DLD1 (cell line): ENCODE results near the gene METTL21A.
"Not testable (repeated sequence)": the region's sequence is repeated elsewhere in the genome, so short reads cannot be mapped to it uniquely, and the experiment has no call there.

Experiments
- in situ Hi-C: cut with HindIII; loops from 2 replicates; pipeline ENCODE4 v1.10.0; 2017; ENCODE audit warnings: low sequenced_read_pairs

METTL21A gene

DNA sequence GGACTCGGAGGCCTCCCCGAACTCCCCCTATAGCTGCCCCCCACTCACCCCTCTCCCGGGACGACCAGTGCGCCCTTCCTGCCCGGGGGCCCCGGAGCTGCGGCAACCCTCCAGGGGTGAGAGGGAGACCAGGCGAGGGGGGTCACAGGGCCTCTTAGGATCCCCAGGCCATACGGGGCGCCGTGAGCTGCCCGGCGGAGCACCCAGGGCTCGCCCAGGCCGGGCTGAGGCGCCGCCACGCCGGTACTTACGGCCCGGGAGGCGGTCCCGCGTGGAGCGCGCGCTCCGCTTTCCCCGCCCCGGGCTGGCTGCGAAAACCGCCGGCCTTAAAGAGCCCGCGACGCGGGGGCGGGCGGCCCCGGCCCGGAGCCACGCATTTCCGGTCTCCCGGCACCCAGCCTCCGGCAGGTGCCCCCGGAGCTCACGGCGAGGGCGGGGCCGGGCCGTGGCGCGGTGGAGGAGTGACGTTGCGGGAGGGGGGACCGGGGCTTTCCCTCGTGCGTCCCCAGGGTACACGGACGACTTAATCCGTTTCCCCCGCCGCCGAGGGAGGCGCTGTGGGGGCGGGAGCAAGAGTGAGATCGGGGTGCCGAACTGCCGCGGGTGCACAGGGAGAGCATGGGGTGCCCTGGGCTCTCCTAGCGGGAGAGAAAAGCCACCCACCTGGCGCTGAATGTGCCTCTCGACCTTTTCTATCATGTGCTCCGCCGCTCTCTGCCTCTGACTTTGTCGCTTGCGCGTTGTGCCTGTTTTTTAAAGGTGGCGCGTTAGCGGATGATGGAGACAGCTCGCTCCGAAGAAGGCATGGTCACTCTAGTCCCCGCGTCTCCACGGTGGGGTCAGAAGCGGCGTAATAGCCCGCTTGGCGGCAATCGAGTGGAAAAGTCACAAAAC, at the start of gene METTL21A:
METTL21A (minus strand) TSS at position 381 of the 894 bp plus-strand sequence. CDS start 1,019 bp downstream, outside the sequence.
- in situ Hi-C loops = no loop called here

DNA sequence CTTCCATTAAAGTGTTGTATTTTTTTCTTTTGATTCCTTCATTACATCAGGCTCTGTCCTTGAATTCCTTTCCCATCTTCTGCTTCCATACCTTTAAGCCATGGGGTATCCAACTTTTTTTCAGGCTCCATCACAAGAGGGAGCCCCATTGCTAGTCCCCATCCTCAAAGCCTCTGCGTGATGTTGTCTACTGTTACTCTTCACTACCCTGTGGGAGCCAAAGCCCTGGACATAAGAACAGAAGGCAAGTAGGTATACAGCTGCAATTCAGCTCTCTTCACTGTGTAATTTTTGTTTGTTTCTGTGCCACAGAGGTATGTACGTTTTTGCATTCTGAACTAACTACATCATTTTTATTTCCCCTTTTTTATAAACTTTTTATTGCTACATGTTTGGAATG, 49.6 kb upstream of the METTL21A start:
- in situ Hi-C loops = loop anchor here (5.0 kb wide), 1 partner anchor 38 kb away; no protein-coding TSS in a partner anchor

DNA sequence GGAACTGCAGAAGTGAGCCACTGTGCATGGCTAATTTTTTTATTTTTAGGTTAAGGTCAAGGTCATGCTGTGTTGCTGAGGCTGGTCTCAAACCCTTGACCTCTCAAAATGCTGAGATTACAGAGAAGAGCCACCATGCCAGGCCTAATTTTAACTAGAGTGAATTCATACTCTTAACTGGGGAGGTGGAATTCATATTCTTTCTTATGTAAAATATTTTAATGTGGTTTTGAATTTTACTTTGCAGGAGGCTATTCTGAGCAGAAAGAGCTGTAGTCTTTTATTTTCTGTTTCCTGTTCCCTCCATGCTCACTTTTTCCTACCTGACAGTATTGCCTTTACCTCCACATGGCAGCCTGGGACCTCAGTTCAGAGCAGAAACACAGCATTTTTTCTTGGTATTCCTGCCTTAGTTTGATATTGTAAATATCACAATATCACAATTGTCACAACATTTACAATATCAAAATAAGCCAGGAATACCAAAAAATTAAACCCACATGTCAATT, 49.1 kb upstream of the METTL21A start:
- in situ Hi-C loops = loop anchor here (5.0 kb wide), 1 partner anchor 37 kb away; no protein-coding TSS in a partner anchor

DNA sequence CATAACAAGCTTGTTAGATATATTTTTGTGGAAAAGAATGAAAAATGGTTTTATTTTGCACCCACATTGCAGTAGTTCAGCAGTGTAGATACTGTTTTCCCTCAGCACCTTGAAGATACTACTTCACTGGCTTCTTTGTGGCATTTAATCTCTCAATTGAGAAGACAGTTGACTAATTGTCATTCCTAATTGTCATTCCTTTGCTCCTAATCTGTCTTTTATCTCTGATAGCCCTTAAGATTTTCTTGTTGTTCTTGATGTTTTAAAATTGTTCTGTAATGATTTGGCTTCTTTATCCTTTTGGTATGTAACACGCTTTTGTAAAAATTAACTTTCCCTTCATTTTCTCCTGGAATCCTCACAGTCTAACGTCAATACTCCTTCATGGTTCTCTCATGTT, 48.2 kb upstream of the METTL21A start:
- in situ Hi-C loops = loop anchor here (5.0 kb wide), 1 partner anchor 36 kb away; no protein-coding TSS in a partner anchor

DNA sequence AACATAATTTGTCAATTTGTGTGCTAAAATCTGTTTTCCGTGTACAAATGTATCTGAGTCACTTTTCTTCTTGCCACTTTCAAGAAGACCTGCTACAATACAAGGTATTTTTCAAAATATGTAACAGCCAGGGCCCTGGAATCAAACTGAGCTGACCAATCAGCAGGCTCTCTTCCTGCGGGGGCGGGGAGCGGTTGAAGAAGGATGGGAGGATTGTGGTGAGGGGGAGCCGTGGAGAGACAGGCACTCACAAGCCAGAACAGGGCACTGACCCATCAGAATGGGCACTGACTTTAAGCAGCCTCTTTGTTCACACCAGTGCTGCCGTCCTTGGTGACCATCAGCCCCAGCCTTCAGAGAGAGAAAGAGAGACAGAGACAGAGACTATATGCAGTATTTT, 45.7 kb upstream of the METTL21A start:
- in situ Hi-C loops = loop anchor here (5.0 kb wide), 1 partner anchor 34 kb away; no protein-coding TSS in a partner anchor

DNA sequence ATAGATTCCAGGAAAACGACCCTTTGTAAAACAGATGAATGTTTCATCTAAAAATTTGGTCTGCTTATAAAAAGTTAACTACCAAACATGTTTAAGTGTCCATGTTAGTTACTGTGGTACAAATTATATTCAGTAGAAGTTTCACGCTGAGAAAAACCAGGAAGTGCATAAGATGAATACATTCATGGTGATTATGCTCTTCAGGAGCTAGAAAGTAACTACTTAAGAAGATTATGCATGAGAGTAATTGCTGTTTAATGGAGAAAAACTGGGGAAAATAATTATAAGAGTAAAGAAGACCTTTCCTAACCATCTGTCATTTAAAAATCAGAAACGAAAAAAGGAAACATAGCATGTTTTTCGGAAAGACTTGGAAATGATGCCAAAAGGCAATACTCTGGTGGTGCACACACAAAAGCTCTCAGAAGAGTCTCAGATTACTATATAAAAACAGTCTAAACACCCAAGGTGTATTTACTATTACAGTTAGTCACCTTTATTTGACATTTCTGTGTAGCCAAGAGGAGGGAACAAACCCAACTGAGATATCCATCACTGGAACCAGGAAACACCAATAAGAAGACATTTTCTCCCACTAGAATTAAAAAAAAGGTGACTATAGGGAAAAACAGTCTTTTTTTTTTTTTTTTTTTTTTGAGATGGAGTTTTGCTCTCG, 38.8 kb upstream of the METTL21A start:
- in situ Hi-C loops = no loop called here

DNA sequence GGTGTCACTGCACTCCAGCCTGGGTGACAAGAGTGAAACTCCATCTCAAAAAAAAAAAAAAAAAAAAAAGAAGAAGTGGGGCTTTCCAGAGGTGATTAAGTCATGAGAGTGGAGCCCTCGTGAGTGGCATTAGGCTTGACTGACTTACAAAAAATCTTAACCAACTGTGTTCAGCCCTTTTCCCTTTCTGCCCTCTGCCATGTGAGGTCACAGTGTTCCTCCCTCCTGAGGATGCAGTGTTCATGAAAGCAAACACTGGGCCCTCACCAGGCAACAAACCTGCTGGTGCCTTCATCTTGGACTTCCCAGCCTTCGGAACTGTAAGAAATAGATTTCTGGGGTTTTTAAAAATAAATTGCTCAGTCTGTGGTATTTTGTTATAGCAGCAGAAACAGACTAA, 37.0 kb upstream of the METTL21A start:
- in situ Hi-C loops = no loop called here

DNA sequence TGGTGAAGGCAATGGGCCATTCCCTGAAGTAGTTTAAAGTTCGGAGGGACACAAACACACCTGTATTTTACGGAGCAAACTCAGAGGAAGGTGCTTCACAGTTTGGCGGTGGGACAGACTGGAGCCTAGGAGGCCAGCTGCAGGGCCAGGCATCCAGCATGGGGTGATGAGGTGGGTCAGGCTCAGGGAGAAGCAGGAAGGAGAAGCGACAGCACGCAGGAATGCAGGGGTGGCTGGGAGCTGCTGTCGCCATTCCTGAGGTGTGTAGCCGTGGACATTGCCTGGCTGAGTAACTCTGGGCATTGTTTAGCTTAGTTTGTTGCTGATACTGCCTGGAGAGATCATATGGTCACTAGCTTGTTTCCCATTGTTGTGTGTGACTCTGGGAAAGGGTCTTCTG, 35.8 kb upstream of the METTL21A start:
- in situ Hi-C loops = no loop called here

DNA sequence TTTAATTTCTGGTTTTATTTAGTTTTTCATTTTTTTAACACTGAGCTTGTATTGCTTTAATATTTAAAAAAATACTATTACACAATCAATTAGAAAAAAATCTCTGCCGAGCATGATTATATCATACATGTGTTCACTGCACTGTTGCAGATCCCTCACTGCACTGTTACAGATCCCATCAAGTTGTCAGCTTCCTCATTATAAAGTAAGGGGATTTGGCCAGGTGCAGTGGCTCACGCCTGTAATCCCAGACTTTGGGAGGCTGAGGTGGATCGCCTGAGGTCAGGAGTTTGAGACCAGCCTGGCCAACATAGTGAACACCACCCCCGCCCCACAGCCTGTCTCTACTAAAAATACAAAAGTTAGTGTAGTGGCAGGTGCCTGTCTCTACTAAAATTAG, 33.0 kb upstream of the METTL21A start:
- in situ Hi-C loops = no loop called here

DNA sequence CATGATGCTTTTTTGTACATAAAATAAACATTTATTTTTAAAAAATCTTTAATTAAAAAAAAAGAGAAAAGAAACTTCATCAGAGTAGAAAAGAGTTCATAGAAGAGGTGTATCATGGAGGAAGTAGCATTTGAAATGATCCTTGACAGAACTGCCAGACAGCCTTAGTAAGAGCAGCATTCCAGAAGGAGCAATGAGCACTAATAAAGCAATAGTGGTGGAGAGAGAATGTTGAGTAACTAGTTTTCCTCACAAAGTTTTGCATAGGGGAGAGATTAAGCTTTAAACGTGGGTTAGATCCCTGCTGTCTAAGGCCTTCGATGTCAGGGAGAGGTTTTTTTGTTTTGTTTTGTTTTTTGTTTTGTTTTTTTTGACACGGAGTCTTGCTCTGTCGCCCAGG, 29.8 kb upstream of the METTL21A start:
- in situ Hi-C loops = no loop called here

DNA sequence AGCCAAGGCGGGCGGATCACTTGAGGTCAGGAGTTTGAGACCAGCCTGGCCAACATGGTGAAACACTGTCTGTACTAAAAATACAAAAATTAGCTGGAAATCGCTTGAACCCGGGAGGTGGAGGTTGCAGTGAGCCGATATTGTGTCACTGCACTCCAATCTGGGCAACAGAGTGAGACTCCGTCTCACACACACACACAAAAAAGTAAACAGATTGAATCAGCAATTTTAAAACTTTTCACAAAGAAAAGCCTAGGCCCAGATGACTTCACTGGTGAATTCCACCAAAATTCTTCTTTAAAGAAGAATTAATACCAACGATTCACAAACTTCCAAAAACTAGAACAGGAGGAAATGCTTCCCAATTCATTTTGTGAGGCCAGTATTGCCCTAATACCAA, 21.4 kb upstream of the METTL21A start:
- in situ Hi-C loops = not testable (repeated sequence)

DNA sequence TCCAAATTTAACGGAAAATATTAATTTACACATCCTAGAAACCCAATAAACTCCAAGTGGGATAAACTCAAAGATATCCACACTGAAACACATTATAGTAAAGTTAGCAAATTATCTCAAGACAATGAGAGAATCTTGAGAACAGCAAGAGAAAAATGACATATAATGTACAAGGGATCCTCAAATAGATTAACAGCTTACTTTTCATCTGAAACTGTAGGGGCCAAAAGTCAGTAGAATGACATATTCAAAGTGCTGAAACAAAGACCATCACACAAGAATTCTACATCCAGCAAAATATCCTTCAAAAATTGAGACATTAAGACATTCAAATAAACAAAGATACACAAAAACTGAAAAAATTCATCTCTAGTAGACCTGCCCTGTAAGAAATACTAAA, 18.7 kb upstream of the METTL21A start:
- in situ Hi-C loops = no loop called here

DNA sequence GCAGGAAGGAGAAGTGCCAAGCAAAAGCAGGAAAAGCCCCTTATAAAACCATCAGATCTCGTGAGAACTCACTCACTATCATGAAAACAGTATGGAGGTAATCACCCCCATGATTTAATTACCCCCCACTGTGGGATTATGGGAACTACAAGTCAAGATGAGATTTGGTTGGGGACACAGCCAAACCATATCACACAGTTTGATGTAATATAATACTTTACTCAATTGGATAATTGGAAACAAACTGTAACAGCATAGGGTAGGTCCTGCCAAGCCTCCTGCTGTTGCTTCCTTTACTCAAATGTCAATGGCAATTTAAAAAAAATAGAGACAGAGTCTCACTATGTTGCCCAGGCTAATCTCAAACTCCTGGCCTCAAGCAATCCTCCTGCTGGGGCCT, 15.5 kb upstream of the METTL21A start:
- in situ Hi-C loops = no loop called here

DNA sequence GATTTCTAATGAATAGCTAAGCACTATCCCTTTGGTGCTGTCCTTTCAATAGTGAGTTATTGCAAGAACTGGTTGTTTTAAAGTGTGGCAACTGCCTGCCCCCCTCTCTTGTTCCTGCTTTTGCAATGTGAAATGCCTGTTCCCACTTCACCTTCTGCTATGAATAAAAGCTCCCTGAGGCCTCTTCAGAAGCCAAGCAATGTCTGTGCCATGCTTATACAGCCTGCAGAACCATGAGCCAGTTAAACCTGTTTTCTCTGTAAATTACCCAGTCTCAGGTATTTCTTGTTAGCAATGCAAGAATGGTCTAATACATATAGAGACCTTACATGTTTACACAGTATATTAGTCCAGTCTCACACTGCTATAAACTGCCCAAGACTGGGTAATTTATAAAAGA, 15.0 kb upstream of the METTL21A start:
- in situ Hi-C loops = no loop called here

DNA sequence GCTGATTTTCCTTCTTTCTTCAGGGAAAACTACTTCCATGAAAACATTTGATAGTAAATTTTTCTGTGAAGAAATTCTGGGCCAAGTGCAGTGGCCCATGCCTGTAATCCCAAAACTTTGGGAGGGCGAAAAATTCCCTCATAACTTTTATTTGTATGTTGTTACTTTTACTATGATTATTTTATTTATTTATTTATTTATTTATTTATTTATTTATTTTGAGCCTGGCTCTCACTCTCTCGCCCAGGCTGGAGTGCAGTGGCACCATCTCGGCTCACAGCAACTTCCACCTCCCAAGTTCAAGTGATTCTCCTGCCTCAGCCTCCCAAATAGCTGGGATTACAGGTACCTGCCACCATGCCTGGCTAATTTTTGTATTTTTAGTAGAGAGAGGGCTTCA, 14.1 kb upstream of the METTL21A start:
- in situ Hi-C loops = loop anchor here (5.0 kb wide), 1 partner anchor 33 kb away; no protein-coding TSS in a partner anchor

DNA sequence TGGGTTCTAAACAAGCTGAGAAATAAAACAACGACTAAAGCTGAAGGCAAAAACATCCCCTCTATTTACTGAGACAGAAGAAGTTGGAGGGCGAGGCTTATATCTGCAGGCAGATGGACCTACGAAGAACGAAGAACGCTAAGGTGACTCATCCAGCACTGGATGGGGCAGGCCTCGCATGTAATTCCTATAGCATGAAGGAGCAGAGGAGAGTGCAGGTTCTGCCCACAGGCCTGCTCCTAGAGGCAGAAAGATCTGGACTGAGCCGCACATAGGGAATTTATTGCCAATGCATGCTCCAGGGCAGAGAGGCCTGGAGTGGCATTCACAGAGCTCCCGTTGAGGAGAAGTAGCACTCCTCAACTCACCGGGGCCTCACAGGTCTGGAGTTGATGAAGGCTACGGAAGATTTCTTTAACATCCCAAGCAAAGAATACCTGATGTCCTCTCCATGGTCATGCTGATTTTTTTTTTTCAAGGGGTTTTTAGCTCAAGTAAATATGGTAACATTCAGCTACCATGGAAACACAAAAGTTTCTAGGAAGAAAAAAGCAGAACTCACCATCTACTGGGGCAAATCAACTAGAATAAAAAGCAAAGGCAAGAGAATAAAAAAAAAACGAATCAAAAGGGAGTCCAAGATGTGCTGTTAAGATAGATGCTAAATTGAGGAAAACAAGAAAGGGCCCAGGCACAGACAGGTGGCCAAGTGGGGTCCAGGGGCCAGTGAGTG, 10.4 kb upstream of the METTL21A start:
- in situ Hi-C loops = loop anchor here (5.0 kb wide), 1 partner anchor 37 kb away; no protein-coding TSS in a partner anchor

DNA sequence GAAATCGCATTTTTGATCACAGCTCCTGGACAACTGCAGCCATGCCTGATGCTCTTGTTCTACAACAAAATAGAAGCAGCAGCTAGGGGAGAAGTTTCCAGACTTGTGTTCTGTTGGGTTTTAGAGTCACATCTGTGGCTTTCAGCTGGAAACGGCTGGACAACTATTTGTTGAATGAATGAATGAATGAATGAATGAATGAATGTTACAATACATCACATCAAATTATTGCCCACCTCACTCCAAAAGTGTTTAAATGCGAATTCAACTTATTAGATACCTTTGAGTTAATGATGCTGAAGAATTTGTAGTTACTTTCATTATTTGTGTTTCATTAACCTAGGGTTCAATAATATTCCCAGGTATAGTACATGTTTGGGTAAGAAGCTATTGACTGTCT, 8.5 kb upstream of the METTL21A start:
- in situ Hi-C loops = no loop called here

DNA sequence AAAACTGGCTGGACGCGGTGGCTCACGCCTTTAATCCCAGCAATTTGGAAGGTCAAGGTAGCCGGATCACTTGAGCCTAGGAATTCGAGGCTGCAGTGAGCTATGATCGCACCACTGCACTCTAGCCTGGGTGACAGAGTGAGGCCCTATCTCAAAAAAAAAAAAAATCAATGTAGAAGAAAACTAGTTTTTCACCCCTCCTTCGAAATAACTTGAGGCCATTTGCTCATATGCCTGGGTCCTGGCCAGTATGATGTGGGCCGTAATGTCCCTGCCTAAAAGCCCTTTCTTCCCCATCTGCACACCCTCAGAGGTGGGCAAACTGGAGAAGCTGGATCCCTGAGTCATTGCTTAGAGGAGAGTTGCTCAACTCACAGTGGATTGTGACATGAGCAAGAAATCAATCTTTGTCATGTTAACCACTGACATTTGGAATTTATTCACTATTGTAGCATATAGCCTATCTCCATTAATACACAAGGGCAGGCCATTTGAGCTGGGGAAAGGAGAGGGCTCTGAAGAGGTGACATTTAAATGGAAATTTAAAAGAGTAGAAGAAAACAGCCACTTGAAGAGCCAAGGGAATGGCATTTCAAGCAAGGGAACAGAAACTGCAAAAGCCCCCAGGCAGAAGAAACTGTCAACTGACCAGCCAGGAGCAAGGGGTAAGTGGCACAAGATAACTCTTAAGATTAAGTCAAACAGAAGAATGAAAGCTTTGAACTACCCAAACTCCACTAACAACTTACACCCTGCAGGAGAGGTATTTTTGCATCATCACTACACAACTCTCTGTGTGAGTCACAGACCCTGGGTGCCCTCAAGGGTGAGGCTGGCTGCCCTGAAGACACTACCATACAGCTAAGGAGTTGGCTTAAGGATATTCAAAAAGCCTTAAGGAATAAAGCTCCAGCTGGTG, 7.6 kb upstream of the METTL21A start:
- in situ Hi-C loops = no loop called here

DNA sequence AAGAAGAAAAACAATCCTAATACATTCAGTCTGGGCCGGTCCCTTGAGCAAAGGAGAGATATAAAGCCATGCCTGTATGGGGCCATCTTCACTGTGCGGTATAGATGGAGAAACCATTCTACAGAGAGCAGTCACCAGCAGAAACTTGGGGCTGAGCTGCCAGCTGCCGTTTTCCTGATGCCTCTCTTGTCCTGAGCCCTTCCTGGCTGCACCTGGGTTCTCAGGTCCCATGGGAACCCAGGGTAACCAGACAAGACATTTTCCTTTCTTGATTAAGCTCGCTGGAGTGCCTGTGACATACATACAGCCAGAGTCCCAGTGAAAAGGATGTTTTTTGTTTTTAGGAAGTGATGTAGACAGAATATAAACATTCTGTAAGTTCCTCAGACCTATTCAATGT, 5.3 kb upstream of the METTL21A start:
- in situ Hi-C loops = no loop called here

DNA sequence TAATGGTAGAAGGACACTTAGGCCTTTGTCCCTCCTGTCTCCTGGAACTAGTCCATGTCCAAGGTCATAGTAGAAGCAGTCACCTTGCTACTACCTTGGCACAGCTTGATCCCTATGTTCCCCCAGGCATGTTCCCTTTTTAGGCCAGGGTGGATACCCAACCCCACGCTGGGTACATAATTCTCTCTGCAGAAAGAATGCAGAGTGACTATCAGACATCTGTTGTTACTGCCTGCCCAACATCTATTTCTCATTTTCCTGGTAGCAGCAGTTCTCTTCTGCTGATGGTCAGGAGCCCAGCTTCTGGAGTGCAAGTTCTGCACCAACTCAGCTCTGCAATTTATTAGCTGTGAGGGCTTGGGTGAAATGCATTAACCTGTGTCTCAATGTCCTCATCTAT, 4.4 kb upstream of the METTL21A start:
- in situ Hi-C loops = no loop called here
